SKM-1 treated with dmso at 0.1 percent for 144 hours (cell line): ENCODE data around the gene PIGQ.
A peak's percentile ranks its signal among the peaks of the same experiment; 100 is the strongest.

Experiments used
- DNase-seq: peaks from one replicate; lab custom pipeline; 2025; ENCODE audit not compliant: unreplicated experiment; lab: John Stamatoyannopoulos, UW

The PIGQ gene

DNA sequence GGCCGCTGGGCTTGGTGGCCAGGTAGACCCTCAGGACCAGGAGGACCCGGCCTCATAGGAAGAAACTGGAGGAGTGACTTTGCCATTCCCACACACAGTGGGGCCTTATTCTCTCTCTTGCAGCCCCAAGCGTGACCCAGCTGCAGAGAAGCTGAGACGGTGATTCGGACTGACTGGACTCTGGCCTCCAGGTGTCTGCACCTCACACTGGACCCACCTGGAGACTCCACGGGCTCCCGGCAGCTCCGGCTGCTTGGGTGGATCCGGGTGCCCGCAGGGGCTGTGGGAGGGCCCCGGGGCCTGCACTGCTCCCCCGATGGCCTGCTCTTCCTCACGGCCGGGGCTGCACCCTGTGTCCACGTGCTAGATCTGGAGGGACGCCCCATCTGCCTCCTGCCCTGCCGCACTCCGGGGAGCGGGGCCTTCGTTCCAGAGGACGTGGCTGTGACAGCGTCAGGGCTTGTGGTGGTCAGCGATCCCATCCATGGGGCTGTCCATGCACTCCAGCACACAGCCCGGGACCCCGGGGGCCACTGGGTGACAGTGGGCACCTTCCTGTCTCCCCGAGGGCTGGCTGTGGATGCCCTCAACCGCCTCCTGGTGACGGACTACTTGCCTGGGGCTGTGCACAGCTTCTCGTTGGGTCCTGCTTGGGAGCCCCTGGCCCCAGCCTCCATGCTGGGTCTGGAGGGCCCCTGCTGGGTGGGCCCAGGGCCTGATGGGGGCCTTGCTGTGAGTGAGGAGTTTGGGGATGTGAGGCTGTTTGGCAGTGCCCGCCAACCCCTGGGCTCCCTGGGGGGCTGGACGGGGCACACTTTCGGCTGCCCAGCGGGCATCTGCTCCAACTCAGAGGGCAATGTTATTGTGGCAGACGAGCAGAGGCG is 2.2 kb upstream of the PIGQ start:
- DNase-seq = no peak

- DNase-seq = no peak
Measured at GRCh38 chr16:568401-569258, 1.1 kb upstream of the PIGQ start.

- DNase-seq = no peak
Measured at GRCh38 chr16:572865-573650, 3.3 kb downstream of the PIGQ start.

- DNase-seq = no peak
Measured at GRCh38 chr16:574021-574760, 4.4 kb downstream of the PIGQ start.

GRCh38 chr16:575354-576196 is 5.8 kb downstream of the PIGQ start:
- no peak for DNase-seq

DNA sequence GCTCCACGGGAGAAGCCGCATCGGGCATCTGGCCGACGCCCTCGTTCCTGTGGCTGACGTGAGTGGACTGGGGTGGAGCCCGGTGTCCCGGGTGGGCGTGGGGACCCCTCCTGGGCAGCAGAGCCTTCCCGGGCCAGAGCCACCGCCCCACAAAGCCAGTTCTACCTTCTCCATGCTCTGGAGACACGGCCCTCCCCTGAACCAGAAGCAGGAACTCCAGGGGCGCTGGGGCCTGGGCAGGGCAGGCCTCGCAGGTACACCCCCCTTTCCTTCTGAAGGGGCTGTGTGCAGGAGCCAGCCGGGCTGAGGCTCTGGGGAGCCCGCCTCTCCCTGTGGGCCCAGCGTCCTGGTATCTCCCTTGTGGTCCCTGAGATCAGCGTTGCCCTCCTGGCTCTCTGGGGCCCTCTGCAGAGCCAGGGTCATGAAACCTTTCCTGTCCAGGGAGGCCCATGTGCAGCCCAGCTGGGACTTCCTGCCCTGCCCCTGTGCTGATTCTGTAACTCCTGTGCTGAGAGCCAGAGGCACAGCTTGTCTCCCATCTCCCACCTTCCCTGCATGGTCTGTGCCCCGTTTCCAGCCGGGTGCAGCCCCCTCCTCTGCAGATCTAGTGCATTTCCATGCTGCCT is 6.5 kb downstream of the PIGQ start:
- DNase-seq = no peak

- no peak for DNase-seq
Measured at GRCh38 chr16:576823-577201, 7.0 kb downstream of the PIGQ start.

DNA sequence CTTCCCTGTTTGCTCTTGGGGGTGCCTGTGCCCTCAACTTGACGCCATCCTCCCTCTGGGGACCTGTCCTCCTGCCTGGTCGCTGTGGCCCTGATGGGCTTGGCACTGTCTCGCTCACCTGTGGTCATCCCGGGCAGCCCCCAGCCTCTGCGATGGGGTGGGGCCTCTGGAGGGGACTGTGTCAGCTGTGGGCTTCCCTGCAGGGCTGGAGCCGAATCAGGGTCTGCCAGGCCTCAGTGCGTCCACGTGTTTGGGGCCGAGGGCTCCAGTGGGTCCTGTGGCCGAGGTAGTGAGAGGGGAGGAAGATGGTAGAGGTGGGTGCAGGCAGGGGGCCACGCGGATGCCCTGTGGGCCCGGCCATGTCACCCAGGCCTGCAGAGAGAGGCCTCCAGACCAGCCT is 8.0 kb downstream of the PIGQ start:
- DNase-seq = no peak

GRCh38 chr16:578232-578869 is 8.6 kb downstream of the PIGQ start:
- no peak for DNase-seq

GRCh38 chr16:578870-579405 is 9.2 kb downstream of the PIGQ start:
- DNase-seq = peak; percentile 17

DNA sequence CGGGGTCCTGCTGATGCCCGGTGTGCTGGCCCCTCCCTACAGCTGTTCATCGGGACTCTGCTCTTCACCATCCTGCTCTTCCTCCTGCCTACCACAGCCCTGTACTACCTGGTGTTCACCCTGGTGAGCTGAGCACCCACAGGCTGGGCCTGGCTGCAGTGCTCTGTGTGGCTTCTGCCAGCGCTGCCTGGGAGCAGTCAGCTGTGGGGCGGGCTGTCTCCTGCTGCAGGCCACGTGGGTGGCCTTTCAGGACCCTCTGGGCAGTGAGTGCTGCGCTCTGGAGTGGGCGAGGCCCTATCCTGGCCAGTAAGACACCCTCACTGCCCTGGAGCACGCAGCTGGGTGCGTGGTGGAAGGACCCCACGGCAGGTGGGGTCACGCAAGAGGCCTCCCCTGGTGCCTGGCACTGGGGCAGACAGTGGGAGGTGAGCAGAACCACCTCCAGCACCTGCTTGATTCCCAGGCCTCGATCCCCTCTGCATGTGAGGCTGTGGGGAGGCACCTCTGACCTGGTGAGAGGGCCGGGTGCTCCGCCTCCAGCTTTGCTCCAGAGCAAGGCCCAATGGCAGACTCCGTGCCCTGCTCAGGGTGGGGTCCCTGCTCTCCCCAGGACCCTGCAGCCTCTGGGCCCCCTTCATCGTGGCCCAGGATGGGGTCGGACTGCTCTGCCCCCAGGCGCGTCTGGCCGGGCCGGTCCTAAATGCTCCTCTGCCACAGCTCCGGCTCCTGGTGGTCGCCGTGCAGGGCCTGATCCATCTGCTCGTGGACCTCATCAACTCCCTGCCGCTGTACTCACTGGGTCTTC is 10.6 kb downstream of the PIGQ start:
- no peak for DNase-seq

DNA sequence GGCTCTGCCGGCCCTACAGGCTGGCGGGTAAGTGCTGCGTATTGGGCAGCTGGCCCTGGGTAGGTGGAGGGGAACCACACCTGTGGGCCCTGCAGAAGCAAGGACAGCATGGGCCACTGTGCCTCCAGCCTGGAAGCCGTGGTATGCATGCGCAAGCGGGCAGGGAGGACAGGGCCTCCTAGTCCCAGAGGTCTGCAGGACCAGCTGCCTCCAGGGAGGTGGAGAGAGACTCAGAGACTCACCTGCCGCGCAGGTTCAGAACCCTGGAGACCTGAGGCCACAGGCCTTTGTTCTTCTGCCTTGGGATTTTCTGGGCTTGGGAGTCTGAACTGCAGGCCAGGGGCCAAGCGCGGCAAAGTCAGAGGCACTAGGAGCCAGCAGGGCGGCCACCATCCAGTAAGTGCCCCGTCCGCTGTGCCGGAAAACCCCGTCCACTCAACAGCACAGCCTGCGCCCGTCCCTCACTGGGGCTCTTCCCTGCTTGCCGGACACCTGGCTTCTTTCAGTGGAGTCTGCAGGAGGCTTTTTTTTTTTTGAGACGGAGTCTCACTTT is 11.3 kb downstream of the PIGQ start:
- no peak for DNase-seq

DNA sequence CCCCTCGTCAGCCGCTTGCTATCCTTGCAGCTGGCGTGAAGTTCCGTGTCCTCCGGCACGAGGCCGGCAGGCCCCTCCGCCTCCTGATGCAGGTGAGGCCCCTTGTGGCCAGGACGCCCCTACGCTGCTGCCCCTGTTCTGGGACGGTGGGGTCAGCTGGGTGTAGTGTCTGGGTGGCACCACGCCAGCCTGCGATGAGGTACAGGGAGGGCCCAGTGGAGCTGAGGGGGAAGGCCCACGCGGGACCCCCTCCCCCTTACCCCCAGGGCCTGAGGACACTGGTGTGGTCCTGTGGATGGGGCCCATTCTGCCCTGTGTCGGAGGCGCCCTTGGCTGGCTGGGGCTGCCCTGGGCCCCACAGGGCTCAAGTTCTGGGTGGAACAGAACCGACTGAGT is 12.4 kb downstream of the PIGQ start:
- DNase-seq = no peak

- no peak for DNase-seq
Measured at GRCh38 chr16:582614-583331, 13.0 kb downstream of the PIGQ start.

- no peak for DNase-seq
Measured at GRCh38 chr16:583470-583814, 13.7 kb downstream of the PIGQ start.

DNA sequence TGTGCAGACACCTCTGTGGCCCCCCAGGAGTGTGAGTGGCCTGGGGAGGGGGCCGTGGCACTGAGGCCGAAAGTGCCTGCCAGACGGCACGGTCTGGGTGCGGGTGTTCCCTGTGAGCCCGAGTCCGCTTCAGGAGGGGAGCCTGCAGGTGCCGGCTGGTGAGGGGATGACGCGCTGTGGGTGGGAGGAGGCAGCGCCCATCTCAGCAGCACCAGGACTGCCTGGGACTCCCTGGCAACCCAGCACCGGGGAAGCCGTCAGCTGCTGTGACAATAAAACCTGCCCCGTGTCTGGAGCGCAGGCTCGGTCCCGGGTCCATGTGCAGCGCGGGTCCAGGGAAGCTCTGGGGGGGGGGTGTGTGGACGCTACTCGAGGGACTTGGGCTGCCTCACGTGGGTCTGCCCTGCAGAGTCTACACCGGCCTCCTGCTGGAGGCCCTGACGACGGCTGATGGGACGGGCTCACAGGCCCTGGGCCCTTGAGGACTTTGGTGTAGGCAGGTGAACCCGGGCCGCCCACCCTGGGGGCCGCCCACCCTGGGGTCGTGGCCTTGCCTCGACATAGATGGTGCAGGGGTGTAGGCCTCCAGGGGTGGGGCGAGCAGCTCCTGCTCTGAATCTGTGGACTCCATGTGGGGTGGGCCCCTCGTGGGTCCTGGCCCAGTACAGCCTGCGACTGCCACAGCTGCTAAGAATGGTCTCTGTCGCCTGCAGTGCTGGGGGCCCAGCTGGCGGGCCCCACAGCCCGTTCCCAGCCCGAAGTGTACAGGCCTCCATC is 14.2 kb downstream of the PIGQ start:
- no peak for DNase-seq
